Cardiac fibroblast (primary cell): ENCODE results near the gene HTR3C.

ENCODE experiments used
- DNase-seq, 2 donors: peaks; one replicate each; pipeline versions ENCODE4 v3.0.0 to v3.0.0-alpha.2; 2010; ENCODE audit warnings: low read depth in 2 of 2
- H3K4me3 ChIP-seq, 2 donors: replicated peaks in 1 of 2; 1 replicate in 1 of 2; 2 replicates in 1 of 2; pipeline ENCODE4 v1.5.1; 2011; ENCODE audit warnings: low read depth in 2 of 2, low read length in 2 of 2, mild to moderate bottlenecking in 2 of 2, moderate library complexity in 1 of 2
- TF ChIP-seq, protein P1 (sequence below): IDR thresholded peaks from one replicate; pipeline ENCODE4 v1.5.1; 2011; ENCODE audit warnings: low read depth, mild to moderate bottlenecking, low read length, inconsistent platforms

Gene HTR3C

DNA sequence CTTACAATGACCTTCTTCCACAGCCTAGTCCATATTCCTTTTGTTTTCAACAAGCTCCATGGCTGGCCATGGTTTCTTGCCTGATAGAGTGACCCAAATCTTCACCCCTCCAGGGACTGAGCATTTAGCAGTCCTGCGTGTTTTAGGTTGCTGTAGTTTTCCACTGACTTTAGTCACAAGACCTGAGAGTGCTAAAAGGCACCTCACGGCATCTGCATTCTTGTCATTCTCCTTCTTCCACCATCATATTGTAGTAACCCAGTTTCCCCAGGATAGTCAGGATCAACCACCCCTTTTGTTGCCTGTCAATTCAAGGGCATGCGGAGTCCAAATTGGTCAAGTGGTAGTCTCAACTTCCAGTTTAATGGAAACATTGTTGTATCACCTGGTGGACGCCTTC lies 20.8 kb downstream of the HTR3C start:
- H3K4me3 ChIP-seq, result no peak overlapping the region
- no peak for DNase-seq
- TF ChIP-seq, protein P1, sequence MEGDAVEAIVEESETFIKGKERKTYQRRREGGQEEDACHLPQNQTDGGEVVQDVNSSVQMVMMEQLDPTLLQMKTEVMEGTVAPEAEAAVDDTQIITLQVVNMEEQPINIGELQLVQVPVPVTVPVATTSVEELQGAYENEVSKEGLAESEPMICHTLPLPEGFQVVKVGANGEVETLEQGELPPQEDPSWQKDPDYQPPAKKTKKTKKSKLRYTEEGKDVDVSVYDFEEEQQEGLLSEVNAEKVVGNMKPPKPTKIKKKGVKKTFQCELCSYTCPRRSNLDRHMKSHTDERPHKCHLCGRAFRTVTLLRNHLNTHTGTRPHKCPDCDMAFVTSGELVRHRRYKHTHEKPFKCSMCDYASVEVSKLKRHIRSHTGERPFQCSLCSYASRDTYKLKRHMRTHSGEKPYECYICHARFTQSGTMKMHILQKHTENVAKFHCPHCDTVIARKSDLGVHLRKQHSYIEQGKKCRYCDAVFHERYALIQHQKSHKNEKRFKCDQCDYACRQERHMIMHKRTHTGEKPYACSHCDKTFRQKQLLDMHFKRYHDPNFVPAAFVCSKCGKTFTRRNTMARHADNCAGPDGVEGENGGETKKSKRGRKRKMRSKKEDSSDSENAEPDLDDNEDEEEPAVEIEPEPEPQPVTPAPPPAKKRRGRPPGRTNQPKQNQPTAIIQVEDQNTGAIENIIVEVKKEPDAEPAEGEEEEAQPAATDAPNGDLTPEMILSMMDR, result no peak

DNA sequence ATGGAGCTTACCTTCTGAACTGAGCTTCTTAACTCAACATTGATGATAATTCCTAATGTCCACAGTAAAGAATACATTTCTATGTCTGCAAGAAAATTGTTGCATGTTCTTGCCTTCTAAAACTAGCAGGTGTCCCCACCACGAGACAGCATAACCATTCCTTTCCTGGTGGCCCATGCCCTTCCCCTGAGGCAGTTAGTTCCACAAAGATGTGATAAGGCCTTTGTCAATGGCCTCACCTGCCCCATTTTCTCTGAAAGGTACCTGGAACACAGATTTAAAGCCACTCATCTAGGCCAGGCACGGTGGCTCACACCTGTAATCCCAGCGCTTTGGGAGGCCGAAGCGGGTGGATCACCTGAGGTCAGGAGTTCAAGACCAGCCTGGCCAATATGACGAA lies 23.1 kb downstream of the HTR3C start:
- TF ChIP-seq, protein P1, result no peak
- no peak overlapping the region for H3K4me3 ChIP-seq
- no peak for DNase-seq

DNA sequence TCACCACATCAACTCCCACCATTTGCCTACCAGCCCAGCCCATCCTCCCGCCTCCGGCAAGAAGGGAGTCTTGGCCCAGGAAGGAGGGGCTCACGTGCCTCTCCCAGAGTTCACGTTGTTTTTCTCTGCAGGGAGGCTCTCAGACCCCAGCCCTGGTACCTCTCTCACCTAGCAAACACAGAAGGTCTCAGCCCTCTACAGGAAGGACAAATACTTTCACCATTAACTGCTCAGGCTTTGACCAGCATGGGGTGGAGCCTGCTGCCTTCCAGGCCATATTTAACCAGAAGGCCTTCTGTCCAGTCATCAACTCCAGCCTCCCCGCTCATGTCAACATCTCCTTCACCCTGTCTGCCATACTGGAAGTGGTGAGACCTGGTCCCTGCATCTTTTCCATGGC lies 25.0 kb downstream of the HTR3C start:
- H3K4me3 ChIP-seq, result no peak overlapping the region
- TF ChIP-seq, protein P1, result no peak
- DNase-seq, result no peak

DNA sequence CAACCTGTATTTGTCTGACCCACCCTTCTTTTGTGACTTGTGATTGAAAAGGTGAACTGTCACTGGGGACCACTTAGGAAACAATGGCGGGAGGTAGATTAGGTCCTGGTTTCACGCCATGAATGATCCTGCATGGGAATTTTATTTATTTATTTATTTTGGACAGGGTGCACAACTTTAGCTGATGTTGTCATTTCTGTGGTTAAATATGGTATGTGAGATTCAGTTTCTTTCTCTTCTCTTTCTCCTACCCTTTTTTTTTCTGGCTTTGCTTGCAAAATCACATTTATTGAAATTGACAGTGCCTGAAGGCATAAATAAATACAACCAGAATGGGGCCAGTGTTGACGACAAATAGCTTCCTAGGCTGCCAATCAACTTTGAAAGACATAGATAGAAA lies 26.0 kb downstream of the HTR3C start:
- H3K4me3 ChIP-seq, result no peak overlapping the region
- TF ChIP-seq, protein P1, result no peak
- DNase-seq, result peak in 1 of 2 donors; percentile 40

DNA sequence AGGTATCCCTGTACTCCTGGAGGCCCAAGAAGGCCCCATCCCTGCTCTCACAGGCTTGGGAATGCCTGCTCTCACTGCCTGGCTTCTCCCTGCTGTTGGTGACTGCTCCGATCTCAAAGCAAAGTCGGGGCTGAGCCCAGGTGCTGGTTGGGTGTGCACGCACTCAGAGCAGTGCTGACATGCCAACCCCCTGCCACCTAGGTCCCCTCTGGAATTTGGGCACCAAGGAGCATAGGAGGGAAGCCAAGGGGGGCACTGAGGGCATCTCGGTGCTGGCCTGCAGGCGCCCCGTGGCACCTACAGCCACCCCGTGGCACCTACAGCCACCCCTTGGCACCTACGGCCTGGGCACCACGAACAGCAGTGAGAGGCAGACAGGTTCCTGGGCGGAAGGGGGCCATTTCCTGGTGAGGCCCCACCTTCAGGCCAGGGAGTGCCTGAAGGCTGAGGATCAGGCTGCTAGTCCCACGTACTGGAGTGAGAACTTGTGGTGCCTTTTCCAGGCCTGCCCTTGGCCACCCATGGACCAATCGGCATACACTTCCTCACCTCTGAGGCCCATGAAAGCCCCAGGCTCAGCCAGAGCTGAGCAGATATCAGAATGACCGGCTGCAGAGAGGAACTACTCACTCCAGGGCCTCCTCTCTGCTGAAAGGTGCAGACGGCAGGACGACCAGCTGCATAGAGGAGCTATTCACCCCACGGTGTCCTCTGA lies 28.4 kb downstream of the HTR3C start:
- TF ChIP-seq, protein P1, result no peak
- DNase-seq, result no peak
- no peak overlapping the region for H3K4me3 ChIP-seq

DNA sequence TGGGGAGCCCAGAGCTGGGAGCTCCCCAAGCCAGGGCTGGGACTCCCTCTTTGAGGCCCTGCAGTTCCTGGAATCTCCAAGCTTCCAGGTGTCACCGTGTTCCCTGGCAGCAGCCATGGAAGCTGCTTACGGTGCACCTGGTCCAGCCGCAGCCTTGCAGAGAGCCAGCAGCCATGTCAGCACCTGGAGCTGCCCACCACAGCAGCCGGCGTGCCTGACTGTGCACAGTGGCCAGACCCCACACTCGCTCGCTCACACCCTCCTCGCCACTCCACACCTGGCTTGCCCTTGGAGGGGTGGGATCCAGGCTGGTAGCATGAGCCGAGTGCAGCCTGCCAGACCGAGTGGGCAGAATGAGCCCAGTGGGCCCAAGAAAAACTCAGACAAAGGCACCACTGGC lies 29.2 kb downstream of the HTR3C start:
- TF ChIP-seq, protein P1, result no peak
- DNase-seq, result no peak
- no peak overlapping the region for H3K4me3 ChIP-seq

DNA sequence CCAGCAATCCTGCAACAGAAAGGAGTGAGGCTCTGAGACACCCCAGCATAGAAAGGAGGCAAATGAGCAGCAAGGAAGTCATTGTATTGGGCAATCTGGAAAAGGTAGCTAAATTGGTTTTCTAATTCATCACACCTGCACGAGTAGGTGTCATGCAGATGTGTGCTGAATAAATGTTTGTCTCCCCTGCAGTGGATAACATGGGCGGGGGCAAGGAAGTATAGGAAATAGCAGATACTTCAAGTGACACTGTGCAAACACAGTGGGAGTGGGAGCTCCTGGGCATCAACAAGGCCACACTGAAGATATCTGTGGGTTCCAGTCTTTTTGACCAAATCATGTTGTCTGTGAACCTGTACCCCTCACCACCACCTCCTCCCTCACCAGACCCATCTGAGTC lies 29.6 kb downstream of the HTR3C start:
- no peak for DNase-seq
- TF ChIP-seq, protein P1, result no peak
- H3K4me3 ChIP-seq, result no peak overlapping the region
